ENCODE measurements around the gene ACTA2. TPM values are rescaled to one million over a fixed set of nuclear protein-coding genes. Genes with fewer than 3 reads are reported as not detected.

ACTA2 gene
- total RNA-seq, 1 donor from 2014 or later = 19.0 TPM

DNA sequence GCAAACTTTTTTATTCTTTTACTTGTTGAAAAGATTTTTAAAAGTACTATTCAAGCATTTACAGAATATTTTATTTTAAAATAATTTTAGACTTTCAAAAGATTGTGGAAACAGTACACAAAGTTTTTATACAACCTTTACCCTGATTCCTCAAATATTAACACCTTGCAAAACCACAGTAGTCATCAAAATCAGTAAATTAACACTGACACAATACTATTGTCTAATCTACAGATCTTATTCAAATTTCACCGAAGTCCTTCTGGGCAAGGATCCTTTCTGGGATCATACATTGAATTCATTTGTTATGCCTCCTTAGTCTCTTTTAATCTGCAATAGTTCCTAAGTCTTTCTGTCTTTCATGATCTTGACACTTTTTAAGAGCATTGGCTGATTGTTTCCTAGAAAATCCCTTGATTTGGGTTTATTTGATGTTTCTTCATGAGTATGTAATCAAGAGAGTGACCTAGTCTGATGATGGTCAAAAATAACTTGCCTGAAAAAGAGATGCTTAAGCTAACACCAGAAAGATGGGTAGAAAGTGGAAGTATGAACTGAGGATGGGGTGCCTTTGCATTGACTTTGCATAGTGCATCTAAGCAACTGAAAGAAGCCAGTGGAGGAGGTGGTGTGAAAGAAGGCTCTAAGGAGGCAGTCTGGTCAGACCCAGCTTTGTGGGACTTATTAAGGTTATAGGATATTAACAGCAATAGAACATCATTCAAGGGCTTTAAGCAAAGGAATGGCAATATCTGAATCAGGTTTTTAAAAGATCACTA, 62.8 kb downstream of the ACTA2 start:
- Histone ChIP-seq H3K27me3 (no peaks in the 10 kb centered on the region), H3K36me3 (no peaks in the 10 kb centered on the region), H2AFZ (replicated peaks) (no peak overlapping the region), H3K27ac (no peak overlapping the region), H3K79me2 (ENCODE audit: low read depth) (no peaks in the 10 kb centered on the region), H3K9ac (no peak overlapping the region), H4K20me1 (ENCODE audit: low read depth) (no peaks in the 10 kb centered on the region), H3K9me3 (ENCODE audit: low read depth) (no peaks in the 10 kb centered on the region), H3F3A (ENCODE audit: low read depth) (no peaks in the 10 kb centered on the region), H3K4me2 (no peak overlapping the region), H3K4me3 (no peak overlapping the region), H3K4me1 (no peaks in the 10 kb centered on the region)
- TF ChIP-seq EZH2phosphoT487 (IDR thresholded peaks at IDR 0.05) (no peak), EZH2 (IDR thresholded peaks at IDR 0.05) (no peak)
- TF ChIP-seq, protein P1, sequence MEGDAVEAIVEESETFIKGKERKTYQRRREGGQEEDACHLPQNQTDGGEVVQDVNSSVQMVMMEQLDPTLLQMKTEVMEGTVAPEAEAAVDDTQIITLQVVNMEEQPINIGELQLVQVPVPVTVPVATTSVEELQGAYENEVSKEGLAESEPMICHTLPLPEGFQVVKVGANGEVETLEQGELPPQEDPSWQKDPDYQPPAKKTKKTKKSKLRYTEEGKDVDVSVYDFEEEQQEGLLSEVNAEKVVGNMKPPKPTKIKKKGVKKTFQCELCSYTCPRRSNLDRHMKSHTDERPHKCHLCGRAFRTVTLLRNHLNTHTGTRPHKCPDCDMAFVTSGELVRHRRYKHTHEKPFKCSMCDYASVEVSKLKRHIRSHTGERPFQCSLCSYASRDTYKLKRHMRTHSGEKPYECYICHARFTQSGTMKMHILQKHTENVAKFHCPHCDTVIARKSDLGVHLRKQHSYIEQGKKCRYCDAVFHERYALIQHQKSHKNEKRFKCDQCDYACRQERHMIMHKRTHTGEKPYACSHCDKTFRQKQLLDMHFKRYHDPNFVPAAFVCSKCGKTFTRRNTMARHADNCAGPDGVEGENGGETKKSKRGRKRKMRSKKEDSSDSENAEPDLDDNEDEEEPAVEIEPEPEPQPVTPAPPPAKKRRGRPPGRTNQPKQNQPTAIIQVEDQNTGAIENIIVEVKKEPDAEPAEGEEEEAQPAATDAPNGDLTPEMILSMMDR (IDR thresholded peaks at IDR 0.05) = no peak
- Mint-ChIP-seq H3K4me1 (no peaks in the 10 kb centered on the region), H3K4me3 (no peak overlapping the region), H3K27me3 (ENCODE audit: insufficient read depth, low read depth) (no peaks in the 10 kb centered on the region), H3K36me3 (no peaks in the 10 kb centered on the region), H3K9me3 (no peaks in the 10 kb centered on the region), H3K27ac (no peak overlapping the region)
- DNase-seq (ENCODE audit: low spot score) = no peak

DNA sequence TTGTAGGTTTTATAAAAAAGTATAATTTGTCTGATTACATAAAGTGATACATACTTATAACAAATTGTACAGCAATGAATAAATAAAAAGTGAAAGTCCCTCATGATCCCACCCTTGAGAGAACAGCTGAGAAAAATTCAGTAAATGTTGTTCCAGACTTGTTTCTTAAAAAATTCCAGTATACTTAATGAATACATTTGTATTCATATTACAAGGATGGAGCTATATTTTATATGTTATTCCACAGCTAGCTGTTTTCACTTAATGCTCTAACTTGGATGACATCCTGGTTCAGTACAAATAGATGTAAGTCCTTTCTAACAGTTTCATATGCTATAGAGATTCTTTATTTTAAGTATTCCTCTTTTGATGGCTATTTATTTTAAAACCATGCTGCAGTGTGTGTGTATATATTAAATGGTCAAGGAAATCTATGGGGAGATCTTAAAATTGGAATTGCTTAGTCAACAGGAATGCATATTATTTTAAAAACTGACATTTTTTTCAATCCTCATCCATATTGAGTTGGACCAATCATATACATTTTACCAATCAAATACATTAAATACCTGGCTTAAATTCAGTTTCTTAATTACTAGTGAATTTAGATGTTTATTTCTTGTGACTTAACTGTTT, 63.6 kb downstream of the ACTA2 start:
- Histone ChIP-seq H3K9ac (no peak overlapping the region), H3K27me3 (no peaks in the 10 kb centered on the region), H3K27ac (no peak overlapping the region), H3K4me3 (no peak overlapping the region), H2AFZ (replicated peaks) (no peak overlapping the region), H3K36me3 (no peaks in the 10 kb centered on the region), H3K9me3 (ENCODE audit: low read depth) (no peaks in the 10 kb centered on the region), H3F3A (ENCODE audit: low read depth) (no peaks in the 10 kb centered on the region), H3K79me2 (ENCODE audit: low read depth) (no peaks in the 10 kb centered on the region), H4K20me1 (ENCODE audit: low read depth) (no peaks in the 10 kb centered on the region), H3K4me1 (no peaks in the 10 kb centered on the region), H3K4me2 (no peak overlapping the region)
- H3K27me3 Mint-ChIP-seq (ENCODE audit: insufficient read depth, low read depth) = no peaks in the 10 kb centered on the region
- no peaks in the 10 kb centered on the region for H3K4me1 Mint-ChIP-seq
- no peaks in the 10 kb centered on the region for H3K9me3 Mint-ChIP-seq
- H3K4me3 Mint-ChIP-seq = no peak overlapping the region
- H3K27ac Mint-ChIP-seq = no peak overlapping the region
- H3K36me3 Mint-ChIP-seq = no peaks in the 10 kb centered on the region
- DNase-seq (ENCODE audit: low spot score) = no peak
- TF ChIP-seq EZH2phosphoT487 (IDR thresholded peaks at IDR 0.05) = no peak
- TF ChIP-seq, protein P1 (IDR thresholded peaks at IDR 0.05) = no peak
- no peak for TF ChIP-seq EZH2 (IDR thresholded peaks at IDR 0.05)

- Histone ChIP-seq H3K4me1 (no peaks in the 10 kb centered on the region), H3K9me3 (ENCODE audit: low read depth) (no peaks in the 10 kb centered on the region), H2AFZ (replicated peaks) (no peak overlapping the region), H4K20me1 (ENCODE audit: low read depth) (no peaks in the 10 kb centered on the region), H3K79me2 (ENCODE audit: low read depth) (no peaks in the 10 kb centered on the region), H3K4me3 (no peak overlapping the region), H3K27me3 (peaks cover 9% of the 10 kb centered on the region), H3K36me3 (no peaks in the 10 kb centered on the region), H3K4me2 (no peak overlapping the region), H3F3A (ENCODE audit: low read depth) (no peaks in the 10 kb centered on the region), H3K9ac (no peak overlapping the region), H3K27ac (no peak overlapping the region)
- no peaks in the 10 kb centered on the region for H3K36me3 Mint-ChIP-seq
- no peak overlapping the region for H3K27ac Mint-ChIP-seq
- no peak overlapping the region for H3K4me3 Mint-ChIP-seq
- H3K27me3 Mint-ChIP-seq (ENCODE audit: insufficient read depth, low read depth) = no peaks in the 10 kb centered on the region
- TF ChIP-seq, protein P1 (IDR thresholded peaks at IDR 0.05) = no peak
- TF ChIP-seq EZH2phosphoT487 (IDR thresholded peaks at IDR 0.05) = no peak
- no peak for TF ChIP-seq EZH2 (IDR thresholded peaks at IDR 0.05)
- H3K9me3 Mint-ChIP-seq = no peaks in the 10 kb centered on the region
- no peak for DNase-seq (ENCODE audit: low spot score)
- no peaks in the 10 kb centered on the region for H3K4me1 Mint-ChIP-seq
These were observed 66.0 kb downstream of the ACTA2 start for GRCh38 chr10:88886557-88886956.

Small RNAs within 50 kb of the gene (small RNA-seq; reads per million reads assigned to genes)
- not detected for gene RF02116

Other genes starting within 250 kb of the ACTA2 start
- not detected in 2 replicates for gene LIPK, start 246.5 kb downstream of the ACTA2 start, total RNA-seq (ENCODE audit: low replicate concordance)
- not detected in 2 replicates for gene LIPN, start 192.8 kb downstream of the ACTA2 start, total RNA-seq (ENCODE audit: low replicate concordance)
- not detected in 2 replicates for gene LIPM, start 150.0 kb downstream of the ACTA2 start, total RNA-seq (ENCODE audit: low replicate concordance)
- gene ANKRD22, start 100.9 kb downstream of the ACTA2 start, total RNA-seq (ENCODE audit: low replicate concordance) = not detected in 2 replicates
- gene STAMBPL1, start 72.5 kb downstream of the ACTA2 start, total RNA-seq (ENCODE audit: low replicate concordance) = 1.6 and 1.9 TPM in 2 replicates
- 9.2 and 11.1 TPM in 2 replicates for gene FAS, start 38.0 kb upstream of the ACTA2 start, total RNA-seq (ENCODE audit: low replicate concordance)